Rectal smooth muscle tissue (tissue), 1 donor: ENCODE measurements around the gene TPTE2.
"Not testable (repeated sequence)": the region's sequence is repeated elsewhere in the genome, so short reads cannot be mapped to it uniquely, and the experiment has no call there.

Source experiments
- H3K27ac ChIP-seq: one replicate; pipeline ENCODE4 v1.7.0; 2013; ENCODE audit warnings: low read depth, low read length, inconsistent platforms
- H3K27me3 ChIP-seq: one replicate; pipeline ENCODE4 v1.7.0; 2013; ENCODE audit warnings: low read length; ENCODE audit not compliant: control insufficient read depth, insufficient read depth
- H3K36me3 ChIP-seq: one replicate; pipeline ENCODE4 v1.7.0; 2013; ENCODE audit warnings: low read length; ENCODE audit not compliant: control insufficient read depth, insufficient read depth
- H3K4me1 ChIP-seq: one replicate; pipeline ENCODE4 v1.7.0; 2013; ENCODE audit warnings: low read length; ENCODE audit not compliant: control insufficient read depth, insufficient read depth
- H3K4me3 ChIP-seq: one replicate; pipeline ENCODE4 v1.7.0; 2013; ENCODE audit warnings: low read length
- H3K9ac ChIP-seq: one replicate; pipeline ENCODE4 v1.7.0; 2013; ENCODE audit warnings: low read length

The TPTE2 gene

DNA sequence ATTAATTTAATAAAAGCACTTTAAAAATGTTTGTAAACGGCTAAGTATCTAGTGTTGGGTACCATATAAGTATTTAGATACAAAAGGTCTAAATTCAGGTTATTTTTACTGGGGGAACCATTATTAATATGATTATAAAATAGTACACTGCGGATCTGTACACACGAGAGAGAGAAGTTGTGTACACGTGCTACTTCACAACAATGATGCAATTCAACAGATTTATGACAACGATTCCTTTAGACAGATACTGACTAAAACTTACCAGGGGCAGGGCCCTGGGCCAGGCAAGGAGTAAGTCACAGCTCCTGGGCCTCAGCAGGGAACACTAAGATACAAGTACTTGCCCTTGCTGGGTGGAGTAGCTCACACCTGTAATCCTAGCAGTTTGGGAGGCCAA lies 29.1 kb upstream of the TPTE2 start:
- Histone ChIP-seq H3K27me3 (no peaks in the 10 kb centered on the region), H3K9ac (no peak overlapping the region), H3K4me3 (no peak overlapping the region), H3K36me3 (no peaks in the 10 kb centered on the region), H3K4me1 (no peaks in the 10 kb centered on the region), H3K27ac (no peak overlapping the region)

DNA sequence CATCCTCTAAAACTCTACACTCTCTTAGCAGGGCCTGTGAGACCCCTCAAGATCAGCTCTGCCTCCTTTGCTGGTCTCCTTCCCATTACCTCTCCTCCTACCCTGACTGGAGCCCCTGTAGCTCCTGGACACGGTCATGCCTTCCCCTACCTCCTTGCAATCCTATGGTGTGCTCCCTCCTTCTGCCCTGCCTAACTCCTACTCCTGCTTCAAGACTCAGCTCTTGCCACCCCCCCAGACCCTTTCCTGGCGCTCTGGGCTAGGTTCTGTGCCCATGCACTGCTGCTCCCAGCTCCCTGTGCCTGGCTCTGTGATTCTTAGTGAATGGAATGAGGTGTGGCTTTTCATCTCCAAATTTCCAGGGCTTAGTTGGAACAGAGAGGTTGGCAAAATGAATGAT lies 28.0 kb upstream of the TPTE2 start:
- H3K27me3 ChIP-seq = no peaks in the 10 kb centered on the region
- H3K27ac ChIP-seq = no peak overlapping the region
- H3K9ac ChIP-seq = no peak overlapping the region
- no peaks in the 10 kb centered on the region for H3K4me1 ChIP-seq
- H3K36me3 ChIP-seq = no peaks in the 10 kb centered on the region
- no peak overlapping the region for H3K4me3 ChIP-seq

DNA sequence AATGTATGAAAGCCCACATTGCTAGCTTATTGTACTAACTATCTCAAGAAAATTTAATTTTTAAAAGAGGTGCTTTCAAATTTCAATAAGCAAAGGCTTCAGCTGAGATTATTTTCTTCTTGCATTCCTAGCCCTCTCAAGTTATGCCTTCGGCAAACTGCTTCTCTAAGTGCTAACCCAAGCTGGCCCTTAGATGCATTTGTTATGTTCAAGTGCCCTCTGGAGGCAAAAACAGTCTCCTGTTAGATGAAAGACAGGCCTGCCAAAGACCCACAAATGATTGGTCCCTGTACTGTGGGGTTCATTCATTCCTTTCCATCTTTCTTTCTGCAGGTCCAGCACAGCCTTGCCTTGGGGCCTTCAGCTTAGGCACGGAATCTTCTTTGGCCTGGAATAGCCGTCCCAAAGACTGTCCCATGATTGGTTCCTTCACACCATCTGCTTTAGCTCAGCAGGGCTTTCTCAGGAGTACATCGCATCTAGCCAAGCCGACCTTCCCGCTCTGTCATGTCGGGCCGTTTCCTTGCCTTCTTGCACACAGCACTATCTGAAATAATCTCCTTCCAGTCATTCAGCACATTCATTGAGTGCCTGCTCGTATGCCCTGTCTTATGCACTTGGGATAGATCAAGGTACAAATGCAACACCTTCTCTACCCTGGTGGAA lies 26.4 kb upstream of the TPTE2 start:
- Histone ChIP-seq H3K9ac (peak overlapping the region; percentile 10), H3K27me3 (no peaks in the 10 kb centered on the region), H3K4me1 (no peaks in the 10 kb centered on the region), H3K36me3 (no peaks in the 10 kb centered on the region), H3K27ac (no peak overlapping the region), H3K4me3 (no peak overlapping the region)

DNA sequence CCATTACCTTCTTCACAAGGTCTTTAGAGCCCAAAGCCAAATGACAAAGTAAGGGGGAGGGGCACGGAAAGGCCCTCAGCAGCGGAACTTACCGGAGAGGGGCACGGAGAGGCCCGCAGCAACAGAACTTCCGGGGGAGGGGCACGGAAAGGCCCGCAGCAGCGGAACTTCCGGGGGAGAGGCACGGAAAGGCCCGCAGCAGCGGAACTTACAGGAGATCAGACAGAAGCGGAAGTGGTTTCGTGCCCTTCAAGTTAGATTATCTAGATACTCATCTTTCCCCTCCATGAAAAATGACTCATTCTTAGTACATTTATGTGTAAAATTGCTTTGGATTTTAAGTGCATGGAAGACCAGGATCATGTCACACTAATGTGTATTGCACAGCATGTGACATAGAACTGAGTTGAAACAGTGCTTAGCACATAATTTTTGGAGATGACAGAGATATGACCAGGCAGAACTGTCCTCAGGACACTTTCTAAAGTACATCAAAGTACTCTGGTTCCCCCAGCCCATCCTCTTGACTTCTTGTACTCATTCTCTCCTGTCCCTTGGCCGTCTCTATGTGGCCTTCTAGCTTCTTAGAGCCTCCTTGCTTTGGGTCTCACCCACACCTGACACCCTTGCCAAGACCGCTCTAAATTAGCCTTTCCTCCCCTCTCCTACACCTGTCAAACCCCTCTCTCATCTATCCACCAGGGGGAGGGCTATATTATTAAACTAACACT lies 25.7 kb upstream of the TPTE2 start:
- no peak overlapping the region for H3K9ac ChIP-seq
- no peak overlapping the region for H3K27ac ChIP-seq
- peak overlapping the region; percentile 48 for H3K4me3 ChIP-seq
- H3K27me3 ChIP-seq = no peaks in the 10 kb centered on the region
- H3K4me1 ChIP-seq = no peaks in the 10 kb centered on the region
- no peaks in the 10 kb centered on the region for H3K36me3 ChIP-seq

DNA sequence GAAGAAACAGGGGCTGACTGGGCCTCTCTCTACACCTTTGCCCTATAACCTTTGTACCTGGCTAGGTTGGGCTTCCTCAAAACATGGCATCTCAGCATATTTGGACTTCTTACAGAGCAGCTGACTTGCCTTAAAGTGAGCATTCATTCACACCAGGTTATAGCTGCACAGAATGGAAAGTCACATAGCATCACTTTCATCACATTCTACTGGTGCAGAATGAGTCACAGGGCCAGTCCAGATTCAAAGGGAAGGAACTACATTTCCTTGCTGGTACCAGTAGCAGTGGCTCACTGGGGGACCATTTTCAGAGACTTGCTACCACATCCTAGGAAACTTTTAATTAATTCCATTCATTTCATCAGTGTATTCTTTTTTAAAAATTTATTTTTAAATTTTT lies 20.3 kb upstream of the TPTE2 start:
- no peak overlapping the region for H3K4me3 ChIP-seq
- H3K9ac ChIP-seq = no peak overlapping the region
- no peak overlapping the region for H3K27ac ChIP-seq
- no peaks in the 10 kb centered on the region for H3K36me3 ChIP-seq
- no peaks in the 10 kb centered on the region for H3K4me1 ChIP-seq
- H3K27me3 ChIP-seq = no peaks in the 10 kb centered on the region

DNA sequence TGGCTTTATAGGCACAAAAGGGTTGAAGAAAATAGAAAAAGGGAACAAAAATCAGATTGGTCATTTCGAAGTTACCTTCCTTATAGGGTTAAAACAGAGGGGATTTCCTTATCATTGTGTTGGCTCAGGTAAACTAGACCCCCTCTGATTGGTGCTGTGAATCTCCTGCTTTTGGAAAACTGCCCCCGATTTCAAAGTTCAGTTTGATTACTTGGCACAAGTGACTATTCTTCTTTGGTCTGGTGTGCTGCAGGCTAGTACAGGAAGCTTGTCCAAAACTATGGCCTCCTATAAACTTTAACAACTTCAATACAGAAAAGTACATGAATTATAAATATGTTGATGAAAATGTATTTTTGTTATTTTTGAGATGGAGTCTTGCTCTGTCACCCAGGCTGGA lies 13.9 kb upstream of the TPTE2 start:
- H3K4me1 ChIP-seq = no peaks in the 10 kb centered on the region
- H3K36me3 ChIP-seq = no peaks in the 10 kb centered on the region

DNA sequence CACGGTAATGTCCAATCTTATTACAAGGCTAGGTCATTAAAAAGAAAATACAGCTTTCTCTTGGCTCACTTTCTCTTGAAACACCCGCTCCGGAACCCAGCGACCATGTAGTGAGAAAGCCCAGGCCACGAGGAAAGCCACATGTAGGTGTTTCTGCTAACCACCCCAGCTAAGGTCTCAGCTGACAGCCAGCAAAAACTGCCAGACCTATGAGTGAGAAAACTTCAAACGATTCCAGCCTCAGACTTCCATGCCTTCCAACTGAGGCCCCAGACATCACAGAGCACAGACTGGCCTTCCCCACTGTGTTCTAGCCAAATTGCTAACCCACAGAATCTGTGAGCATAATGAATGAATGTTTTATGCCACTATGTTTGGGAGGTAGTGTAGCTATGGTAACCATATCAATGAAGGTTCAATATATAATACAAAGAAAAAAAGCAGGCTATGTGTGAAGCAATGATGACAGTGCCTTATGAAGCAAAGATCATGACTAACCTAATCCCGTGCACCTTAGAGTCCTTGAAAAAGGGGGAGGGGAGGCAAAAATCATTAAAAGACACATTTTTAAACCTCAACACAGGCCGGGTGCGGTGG lies 11.9 kb upstream of the TPTE2 start:
- Histone ChIP-seq H3K27me3 (no peaks in the 10 kb centered on the region), H3K4me3 (no peak overlapping the region), H3K36me3 (no peaks in the 10 kb centered on the region), H3K27ac (no peak overlapping the region), H3K4me1 (no peaks in the 10 kb centered on the region), H3K9ac (no peak overlapping the region)

More for the DNA sequence above, 13.9 kb upstream of the TPTE2 start:
- Histone ChIP-seq H3K27me3 (no peaks in the 10 kb centered on the region), H3K27ac (no peak overlapping the region), H3K9ac (no peak overlapping the region), H3K4me3 (no peak overlapping the region)

DNA sequence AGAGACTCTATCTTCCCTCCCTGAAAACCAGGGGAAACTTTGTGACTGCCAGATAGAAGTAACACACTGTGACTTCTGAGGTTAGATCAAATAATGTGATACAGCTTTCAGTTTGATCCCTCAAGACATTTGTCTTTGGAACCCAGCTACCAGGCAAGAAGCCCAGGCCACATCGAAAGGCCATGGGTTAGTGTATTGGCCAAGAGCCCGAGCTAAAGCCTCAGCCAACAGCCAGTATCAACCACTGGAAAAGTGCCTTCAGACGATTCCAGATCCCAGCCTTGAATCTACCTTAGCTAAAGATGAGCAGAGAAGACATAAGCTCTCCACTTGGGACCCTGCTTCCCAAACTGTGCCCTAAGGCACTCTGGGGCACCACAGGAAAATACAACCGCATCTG lies 10.9 kb upstream of the TPTE2 start:
- Histone ChIP-seq H3K27ac (no peak overlapping the region), H3K36me3 (no peaks in the 10 kb centered on the region), H3K27me3 (no peaks in the 10 kb centered on the region), H3K9ac (no peak overlapping the region), H3K4me1 (no peaks in the 10 kb centered on the region), H3K4me3 (no peak overlapping the region)

DNA sequence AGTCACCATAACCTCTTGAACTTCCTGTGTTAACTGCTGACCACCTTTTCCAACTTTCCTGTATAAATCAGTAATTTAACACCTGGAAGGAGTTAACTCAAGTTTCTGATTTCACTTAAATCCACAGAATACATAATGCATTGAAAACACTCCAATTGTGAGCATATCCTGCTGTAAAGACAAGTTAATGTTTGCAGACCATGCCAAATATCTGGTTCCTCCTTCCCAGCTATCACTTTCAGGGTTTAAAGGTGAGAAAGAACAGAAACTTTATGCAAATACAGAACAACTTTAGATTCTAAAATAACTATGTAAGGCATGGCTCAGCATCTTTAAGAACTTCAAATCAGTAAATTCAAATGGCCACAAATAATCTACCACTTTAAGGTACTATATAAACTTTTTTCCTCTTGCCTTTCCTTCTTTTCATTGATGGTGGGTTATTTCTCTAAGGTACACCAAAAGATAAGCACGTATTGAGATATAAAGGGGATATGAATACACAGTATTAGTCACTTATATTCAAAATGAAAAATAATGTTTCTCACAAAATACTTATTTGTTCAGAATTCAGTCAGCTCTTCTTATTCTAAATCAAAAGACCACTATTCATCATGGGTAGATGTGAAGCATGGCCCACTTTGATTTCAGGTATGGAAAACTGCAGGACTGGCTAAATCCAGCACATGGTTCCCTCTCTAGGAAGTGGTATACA lies 6.6 kb upstream of the TPTE2 start:
- H3K4me1 ChIP-seq = no peaks in the 10 kb centered on the region
- H3K36me3 ChIP-seq = no peaks in the 10 kb centered on the region
- H3K9ac ChIP-seq = no peak overlapping the region
- H3K27me3 ChIP-seq = no peaks in the 10 kb centered on the region
- no peak overlapping the region for H3K27ac ChIP-seq
- H3K4me3 ChIP-seq = no peak overlapping the region

DNA sequence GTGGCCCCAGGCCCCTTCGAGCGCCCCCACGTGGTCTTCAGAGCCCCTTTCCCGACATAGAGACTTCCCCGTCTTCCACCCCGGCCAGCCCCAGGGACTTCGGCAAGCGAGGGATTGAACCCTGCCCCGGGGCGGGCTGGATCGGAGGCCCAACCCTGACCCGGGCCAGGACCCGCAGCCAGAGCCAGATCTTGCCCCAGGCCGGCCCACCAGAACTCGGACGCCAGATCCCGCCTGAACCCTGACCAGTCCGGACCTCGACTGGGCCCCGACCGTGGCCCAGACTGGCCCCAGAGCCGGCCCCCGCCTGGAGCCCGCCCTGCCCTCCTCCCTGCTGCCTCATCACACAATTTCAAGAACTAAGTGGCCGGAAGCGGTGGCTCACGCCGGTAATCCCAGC lies 253 bp upstream of the TPTE2 start:
- Histone ChIP-seq H3K9ac (no peak overlapping the region), H3K4me3 (no peak overlapping the region), H3K36me3 (no peaks in the 10 kb centered on the region), H3K27me3 (no peaks in the 10 kb centered on the region), H3K27ac (no peak overlapping the region), H3K4me1 (no peaks in the 10 kb centered on the region)

DNA sequence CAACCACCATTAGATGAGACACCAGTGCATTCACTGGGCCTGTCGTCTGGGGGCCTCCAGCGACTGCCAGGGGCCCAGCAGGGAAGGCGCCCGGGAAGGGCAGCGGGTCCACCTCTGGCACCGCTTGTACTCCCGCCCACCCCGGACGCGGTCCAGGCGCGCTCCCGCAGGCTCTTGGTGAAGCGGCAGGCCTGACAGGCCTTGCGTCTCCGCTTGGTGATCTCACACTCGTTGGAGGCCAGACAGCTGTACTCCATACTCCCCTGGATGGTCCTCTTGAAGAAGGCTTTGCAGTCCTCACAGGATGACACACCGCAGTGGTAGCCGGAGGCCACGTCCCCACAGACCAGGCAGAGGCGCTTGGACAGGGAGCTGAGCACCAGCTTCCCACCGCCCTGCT lies 660 bp downstream of the TPTE2 start:
- not testable (repeated sequence) for H3K9ac ChIP-seq, H3K27ac ChIP-seq, H3K4me1 ChIP-seq, H3K4me3 ChIP-seq, H3K27me3 ChIP-seq, H3K36me3 ChIP-seq

DNA sequence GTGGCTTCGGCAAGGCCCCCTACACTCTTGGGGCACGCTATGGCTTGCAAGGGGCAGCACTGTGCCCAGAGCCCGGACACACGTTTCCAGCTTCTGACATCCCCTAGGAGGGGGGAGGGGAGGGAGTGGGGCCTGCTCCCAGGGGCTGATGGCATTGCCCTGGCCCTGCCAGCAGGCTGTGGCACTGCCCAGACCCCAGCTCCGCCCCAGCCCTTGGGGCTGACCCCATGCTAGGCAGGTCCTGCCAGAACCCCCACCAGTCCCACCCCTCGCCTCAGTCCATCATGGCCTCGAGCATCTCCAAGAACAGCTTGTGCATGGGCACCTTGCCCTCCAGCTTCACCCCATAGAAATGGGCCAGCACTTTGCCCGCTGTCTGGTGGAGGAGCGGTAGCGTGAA lies 1.6 kb downstream of the TPTE2 start:
- H3K27me3 ChIP-seq, H3K36me3 ChIP-seq, H3K9ac ChIP-seq, H3K27ac ChIP-seq, H3K4me1 ChIP-seq, H3K4me3 ChIP-seq: not testable (repeated sequence)
